GM19452 (cell line): ENCODE measurements around the gene METTL1.
"Not testable (repeated sequence)": the region's sequence is repeated elsewhere in the genome, so short reads cannot be mapped to it uniquely, and the experiment has no call there.

Experiments
- ATAC-seq: cut with Tn5 transposase; IDR thresholded peaks from one replicate; pipeline ENCODE4 v1.9.1; 2021; ENCODE audit not compliant: unreplicated experiment

Gene METTL1

DNA sequence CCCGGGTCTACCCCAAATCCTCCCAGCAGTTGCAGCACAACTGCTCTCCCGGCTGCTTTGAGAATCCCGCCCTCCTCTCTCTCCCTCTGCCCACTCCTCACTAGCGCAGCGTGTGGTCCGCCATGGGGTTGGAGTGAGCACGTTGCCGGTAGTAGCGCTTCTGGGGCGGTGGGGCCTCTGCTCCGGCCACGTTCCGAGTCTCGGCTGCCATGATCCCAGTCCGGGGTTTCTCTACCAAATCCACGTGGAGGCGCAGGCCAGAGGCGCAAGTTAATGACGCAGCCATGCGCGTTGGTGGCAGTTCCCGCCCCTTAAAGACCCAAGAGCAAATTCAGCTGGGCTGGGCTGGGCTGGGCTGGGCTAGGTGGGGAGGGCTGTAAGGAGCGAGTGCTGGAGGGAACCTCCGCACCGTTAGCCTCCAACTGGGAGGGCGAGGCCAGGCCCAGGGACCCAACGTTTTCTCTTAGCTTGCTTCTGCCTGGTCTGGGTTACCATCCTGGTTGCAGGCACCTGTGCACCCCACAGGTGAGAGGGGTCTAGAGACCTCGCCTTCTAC lies at the start of gene METTL1:
Gene METTL1 (minus strand): TSS at position 233 of the 556 bp plus-strand sequence. CDS start 22 bp downstream, at position 211.
- peak; percentile 82 for ATAC-seq

DNA sequence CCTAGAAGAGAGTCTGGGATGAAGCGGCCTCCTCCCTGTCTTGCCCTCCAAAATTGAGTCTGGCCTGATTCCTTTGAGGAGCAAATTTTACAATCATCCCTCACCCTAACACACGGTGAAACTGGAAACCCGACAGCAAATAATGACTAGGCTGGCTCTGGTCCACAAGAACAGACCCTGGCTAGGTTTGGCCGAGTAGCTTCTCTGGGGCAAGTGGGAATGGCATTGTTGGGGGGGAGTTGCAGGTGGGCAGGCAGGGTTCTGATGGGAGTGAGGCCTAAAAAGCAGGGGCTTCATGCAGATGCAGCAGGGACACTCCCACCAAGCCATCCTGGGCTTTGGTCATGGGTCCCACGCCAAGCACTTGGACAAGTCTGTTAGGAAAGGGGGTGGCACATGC lies 49.1 kb upstream of the METTL1 start:
- not testable (repeated sequence) for ATAC-seq

DNA sequence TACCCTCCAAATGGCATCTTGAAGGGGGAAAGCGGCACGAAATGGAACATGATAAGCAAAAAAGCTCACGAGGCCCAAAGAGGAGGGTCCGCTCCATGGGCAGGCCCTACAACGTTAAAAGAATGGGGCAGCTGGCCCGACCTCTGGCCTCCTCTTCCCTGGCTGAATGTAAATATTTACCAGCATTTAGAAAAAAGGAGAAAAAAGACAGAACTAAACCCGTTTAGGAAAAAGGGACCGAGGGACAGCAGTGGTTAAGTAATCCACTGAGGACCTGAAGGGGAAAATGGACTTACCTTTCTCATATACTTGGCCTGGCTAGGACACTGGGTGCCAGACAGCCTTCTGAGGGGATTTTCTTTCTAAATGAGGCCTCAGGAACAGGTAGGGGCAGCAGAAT lies 48.2 kb upstream of the METTL1 start:
- not testable (repeated sequence) for ATAC-seq

DNA sequence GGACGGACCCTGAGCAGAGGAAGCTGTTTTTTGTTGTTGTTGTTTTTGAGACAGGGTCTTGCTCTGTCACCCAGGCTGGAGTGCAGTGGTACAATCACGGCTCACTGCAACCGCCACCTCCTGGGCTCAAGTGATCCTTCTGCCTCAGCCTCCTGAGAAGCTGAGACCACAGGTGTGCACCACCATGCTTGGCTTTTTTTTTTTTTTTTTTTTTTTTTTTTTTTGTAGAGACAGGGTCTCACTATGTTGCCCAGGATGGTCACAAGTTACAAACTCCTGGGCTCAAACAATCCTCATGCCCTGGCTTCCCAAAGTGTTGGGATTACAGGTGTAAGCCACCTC lies 46.1 kb upstream of the METTL1 start:
- not testable (repeated sequence) for ATAC-seq

DNA sequence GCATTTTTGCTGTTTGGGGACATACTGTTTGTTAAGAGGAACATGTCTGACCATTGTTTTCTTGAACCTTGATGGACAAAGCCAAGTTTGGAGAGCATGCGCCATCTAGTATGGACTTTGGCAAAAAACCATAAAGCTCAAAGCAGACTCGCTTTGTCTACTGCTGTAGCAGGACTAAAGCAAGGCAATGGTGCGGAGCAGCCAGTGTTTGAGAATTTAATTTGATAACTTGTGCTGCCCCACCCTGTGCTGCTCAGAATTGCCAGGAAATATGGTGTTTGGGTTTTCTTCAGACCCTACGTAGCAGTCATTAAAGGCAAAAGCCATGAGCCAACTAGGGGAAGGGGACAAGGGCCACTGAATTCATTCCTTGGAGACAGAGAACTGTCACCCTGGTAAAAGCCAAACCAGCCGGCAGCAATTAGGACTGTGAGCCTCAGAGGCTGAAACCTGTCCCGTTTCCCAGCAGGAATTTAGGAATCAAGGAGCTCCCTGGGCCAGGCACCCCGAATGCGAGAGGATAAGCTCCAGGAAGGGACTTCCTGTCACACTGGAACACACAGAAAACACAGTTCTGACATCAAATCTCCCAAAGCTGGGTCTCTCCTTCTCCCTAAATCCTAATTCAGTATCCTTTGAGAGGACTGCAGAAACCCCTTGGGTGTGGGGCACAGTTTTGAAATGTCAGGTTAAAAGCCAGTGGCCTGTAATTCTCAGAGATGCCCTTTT lies 45.5 kb upstream of the METTL1 start:
- no peak for ATAC-seq

DNA sequence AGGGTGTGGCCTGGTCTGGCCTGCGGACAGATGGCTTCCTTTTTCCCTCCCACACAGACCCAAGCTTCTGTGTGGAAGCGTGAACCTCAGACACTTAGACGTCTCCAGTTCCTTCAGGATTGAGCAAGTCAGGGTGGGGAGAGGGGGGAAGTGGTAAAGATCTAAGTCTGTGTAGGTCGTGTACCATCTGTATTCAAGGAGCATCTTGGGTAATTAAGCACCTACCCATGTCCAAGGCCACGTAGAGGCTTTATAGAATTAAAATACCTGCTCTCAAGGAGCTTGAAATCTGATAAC lies 44.9 kb upstream of the METTL1 start:
- ATAC-seq: no peak

DNA sequence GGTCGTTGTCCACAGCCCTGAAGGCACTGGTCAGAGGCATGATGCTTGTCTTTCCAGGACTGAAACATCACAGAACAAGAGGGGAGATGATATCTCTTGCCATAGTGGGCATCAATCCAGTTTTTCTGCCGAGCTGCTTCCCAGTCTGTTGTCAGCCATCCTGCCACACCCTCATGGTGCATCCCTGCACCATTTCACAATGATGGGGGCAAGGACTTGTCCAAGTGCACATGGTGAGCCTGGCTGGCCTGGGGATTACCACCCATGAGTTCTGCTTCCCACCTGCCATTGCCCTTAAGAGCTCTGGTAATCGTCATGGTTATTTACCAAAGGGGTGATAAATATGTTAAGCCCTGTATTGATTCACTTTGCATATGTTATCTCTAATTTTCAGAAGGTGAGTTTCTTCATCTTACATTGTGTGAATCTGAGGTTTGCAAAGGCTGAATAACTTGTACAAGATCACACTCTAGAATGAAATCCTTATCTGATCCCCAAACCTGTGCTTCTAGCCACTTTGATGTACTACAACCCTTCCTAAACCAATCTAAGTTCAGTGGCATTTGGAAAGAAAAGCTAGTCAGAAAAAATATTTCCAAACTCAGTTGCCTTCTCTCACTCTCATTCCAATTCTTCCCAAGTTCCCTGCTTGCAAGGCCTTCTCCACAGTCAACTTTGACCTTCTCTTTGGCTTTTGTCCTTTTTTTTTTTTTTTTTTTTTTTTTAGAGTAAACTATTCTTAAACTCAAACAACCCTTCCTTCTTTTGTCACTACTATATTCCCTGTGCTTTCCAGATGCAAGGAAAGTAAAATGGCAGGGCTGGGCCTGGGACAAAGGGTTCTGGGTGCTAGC lies 44.3 kb upstream of the METTL1 start:
- ATAC-seq: no peak

DNA sequence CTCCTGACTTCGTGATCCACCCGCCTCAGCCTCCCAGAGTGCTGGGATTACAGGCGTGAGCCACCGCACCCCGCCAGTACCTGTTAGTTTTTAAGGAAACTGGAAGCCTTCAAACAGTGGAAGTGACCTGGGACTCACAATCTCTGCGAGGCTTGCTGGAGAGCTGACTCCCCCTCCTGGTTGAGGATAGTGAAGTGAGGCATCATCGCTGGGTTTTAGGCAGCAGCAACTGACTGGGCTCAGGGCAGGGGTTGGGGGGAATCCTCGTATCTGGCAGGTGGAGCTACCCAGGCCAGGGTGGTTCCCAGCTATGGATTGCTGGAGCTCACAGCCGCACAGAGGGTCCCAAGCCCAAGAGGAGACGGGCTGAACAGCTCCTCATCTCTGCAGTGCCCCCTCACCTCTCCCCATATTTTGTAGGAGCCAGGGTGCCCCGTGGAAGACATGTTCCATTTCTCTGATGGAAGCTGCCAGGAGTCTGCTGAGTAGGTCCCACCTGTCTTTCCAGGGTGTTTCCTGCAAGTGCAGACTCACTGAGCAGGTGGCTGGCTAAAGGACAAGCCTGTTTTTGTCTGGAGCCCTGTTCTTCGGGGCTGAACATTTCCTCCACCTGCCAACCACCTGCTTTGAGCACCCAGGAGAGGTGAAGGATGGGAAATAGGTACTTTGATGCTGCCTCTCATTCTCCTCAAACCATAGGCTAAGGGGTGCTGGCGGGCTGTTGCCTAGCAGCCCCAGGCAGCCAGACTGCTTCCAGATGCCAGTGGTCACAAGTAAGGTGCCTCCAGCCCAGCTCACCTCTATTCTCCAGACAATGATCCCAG lies 43.5 kb upstream of the METTL1 start:
- ATAC-seq: no peak

DNA sequence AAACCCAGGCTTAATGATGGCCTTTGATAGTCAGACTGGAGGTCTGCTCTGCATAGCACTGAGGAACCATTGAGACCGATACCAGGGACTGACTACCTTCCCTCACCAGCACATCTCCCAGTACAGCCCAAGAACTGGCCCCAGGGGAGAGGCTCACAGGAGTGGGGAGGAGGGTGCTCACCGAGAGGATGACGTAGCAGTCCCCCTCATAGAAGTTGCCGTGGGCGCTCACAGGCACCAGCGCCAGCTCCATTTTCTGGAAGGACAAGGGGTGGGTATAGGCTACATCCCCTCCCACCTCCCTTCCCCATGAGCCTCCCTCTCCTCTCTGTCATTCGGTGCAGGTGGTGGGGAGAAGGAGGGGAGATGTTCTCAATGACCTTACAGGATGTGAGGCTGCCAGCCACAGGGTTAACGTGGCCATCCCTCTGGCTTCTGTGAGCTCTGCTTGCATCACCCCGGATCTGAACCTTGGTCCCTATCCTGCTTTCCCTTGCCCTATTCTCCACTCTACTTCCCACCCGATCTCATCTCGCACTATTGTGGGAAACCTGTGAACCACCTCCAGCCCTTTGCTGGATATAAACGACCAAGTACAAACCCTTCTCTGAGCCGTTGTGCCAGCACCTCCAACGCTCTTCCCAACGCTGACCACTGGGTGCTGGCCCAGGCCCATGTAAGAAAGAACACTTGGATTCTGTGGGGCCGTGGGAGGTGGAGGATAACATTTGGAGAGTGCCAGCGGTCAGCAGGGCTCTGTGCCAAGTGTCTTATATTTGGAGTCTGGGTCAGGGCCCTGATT lies 42.3 kb upstream of the METTL1 start:
- no peak for ATAC-seq

DNA sequence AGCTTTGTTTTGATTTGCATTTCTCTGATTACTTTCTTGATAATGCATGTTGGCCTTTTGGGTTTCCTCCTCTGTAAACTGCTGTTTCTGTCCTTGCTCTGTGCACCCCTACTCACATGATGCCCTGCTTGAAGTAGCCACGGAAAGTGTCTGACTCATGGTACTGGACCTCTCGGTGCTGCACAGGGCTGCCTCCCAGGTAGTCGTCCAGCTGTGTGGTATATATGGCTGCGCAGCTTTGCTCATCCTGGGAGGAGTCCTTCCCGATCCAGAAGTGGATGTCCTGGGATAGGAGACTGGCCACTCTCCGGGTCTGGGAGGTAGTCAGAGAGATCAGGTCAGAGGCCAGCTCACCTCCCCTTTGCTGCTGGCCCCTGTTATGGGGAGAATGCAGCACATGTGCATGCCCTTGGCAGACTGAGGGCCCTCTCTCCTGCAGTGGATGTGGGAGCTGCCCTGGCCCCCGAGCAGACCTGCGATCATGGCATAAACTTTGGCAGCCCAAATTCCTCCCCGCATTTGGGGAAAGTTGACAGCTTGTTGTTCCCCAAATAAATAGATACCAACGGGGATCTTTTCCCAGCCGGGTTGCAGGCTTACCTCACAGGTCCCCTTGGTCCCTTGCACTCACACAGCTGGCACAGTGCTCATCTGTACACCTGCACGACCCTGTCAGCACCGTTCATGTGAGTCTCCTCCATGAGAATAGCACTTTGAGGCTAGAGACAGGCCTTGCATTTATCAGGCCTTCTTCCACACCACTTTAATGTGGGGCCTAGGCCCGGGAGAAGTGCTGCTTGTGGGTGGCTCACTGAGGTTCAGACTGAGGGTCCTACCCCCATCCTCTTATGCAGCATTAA lies 41.4 kb upstream of the METTL1 start:
- ATAC-seq: no peak

DNA sequence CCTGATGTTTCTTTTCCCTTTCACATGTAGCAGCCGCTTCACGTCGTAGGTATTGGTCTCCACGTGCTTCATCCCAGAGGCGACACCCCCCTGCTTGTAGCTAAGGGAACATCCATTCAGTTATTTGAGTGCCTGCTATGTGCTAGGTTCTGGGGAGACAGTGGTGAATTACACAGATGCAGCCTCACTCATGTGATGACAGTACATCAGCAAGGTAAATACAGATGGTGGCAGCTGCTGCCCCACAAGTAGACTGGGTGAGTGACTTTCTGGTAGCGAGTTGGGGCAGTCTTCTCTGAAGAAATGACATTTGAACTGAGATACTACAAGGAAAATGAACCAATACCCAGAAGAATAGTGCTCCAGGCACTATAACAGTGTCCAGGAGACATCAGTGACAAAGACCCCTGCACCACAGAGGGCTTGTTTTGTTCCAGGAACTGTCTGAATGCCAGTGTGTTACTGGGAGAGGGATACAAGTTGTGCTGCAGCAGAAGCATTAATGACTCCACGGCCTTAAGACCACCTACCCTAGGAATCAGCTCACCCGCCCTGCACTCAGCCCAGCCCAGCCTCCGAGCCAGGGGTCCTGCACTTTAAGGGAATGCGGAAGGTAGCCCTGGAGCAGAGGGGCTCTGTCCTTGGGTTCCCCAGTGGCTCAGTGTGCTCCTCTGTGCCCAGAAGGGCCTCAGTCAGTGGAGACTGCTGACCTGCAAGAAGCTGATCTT lies 39.3 kb upstream of the METTL1 start:
- no peak for ATAC-seq

DNA sequence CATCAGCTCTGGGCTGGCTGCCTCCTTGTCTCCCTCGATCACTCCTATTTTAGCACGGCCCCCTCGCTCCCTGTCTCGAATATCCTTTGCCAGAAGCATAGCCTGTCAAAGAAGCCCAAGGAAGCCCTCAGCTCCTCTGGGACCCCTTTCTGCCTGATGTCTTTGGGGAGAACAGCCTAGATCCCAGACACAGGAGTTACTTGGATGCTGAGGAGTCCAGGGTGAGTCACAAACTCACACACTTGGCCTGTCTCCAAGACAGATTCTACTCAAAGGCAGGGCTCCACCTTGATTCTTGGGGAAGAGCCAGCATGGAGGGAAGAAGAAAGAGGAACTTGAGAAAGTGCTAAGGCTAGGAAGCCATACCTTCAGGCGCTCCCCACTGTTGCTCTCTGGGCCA lies 38.5 kb upstream of the METTL1 start:
- no peak for ATAC-seq

DNA sequence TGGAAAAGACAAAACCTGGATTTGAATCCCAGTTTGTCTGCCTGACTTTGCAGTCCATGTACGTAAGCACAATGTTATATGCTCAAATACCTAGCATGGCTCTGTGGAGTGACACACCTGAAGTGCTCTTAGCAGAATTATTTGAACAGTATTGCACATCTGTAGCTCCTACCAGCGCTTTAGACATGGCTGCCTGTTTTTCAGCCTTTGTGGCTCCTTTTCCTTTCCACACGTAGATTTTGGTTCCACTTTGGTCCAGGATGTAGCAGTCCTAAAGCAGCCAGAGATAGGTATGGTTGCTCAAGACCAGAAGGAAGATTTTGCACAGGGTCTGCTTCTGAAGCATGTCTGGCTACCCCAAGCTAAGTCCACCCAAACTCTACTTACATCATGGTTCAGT lies 37.5 kb upstream of the METTL1 start:
- no peak for ATAC-seq

DNA sequence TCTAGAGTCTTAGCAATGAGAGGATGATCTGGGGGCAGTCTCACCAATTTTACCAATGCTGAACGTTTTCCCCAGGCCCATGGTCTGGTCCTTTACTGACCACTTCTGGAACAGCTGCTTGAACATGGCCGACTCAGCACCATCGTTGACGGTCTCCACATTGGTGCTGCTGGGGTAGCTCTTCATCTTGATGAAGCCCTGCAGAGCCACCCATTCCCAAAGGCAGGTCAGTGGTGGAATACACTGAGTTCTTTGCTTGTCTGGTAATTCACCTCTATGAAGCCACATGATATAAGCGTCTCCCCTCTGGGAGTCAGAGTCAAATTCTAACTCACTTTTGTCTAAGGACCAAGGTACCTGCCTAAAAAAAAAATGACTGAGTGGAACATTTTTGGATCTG lies 36.4 kb upstream of the METTL1 start:
- ATAC-seq: no peak

DNA sequence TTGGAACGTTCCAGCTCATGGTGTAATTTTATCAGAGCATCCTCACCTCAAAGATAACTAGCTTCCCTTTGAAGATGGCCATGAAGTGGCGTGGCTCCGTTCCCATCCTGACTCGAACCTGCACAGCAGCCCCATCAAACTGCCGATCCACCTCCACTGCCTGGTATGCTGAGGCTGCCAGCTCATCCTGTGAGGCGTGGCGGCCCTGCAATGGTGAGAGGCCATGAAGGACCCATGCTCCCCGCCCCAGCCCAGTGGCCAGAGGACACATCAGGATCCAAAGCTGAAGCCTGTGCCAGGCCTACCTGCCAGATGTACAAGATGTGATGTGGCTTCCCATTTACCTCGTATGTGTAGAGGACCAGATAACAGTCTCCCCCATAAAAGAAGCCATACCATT lies 35.4 kb upstream of the METTL1 start:
- no peak for ATAC-seq

DNA sequence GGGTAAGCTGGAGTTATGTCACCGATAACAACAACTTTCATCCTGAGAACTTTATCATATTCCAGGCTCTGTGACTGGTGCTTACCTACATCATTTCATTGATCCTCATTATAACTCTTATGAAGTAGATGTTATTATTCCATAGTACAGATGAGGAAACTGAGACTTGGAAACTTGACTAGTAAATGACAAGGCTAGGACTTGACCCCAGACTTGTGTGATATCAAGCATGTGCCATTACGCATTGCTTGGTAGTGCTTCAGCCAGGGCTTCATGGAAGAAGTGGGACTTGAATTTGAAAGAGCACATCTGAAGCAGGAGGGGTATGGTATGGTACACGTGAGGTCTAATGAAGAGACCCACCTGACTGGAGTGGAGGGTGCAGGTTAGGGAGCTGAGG lies 34.8 kb upstream of the METTL1 start:
- ATAC-seq: no peak

DNA sequence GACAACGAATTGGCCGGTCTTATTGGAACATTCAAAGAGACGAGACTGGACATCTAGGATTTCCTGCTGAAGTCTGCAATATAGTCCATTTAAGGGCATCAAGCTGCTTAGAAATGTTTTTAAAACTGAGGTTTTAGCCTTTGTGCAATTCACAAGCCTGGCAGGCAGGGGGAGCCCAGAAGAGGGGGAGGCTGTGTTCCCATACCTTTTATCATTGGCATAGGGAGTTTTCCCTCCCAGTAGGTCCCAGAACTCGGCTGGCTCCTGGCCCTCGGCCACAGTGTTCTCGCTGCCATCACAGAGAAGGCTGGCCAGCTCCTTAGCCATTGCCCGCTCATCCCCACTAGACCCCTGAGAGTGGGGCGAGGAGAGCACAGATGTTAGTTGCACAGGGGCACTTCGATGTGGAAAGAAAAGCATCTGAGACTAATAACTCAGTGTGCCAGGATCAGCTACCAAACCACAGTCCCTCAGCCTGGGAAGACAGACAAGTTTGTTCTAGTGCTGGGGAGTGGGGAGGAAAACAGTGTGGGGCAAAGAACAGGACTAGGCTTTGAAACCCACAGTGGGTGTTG lies 31.5 kb upstream of the METTL1 start:
- ATAC-seq: no peak

DNA sequence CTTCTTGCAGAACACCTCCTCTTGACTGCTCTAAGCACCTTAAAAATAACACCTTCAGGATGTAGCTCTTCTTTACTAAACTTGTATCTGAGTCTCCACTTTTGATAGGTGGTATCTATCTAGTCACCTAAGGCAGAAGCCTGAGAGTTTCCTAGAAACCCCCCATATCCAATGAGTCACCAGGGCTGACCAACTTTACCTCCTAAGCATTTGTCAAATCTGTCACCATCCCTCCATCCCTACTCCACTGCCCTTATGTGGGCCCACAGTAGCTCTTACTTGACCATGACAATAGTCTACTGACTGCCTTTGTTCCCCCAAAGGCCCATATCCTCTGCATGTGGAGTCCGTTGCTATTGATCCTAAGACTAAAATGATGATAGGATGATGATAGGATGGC lies 30.7 kb upstream of the METTL1 start:
- no peak for ATAC-seq

DNA sequence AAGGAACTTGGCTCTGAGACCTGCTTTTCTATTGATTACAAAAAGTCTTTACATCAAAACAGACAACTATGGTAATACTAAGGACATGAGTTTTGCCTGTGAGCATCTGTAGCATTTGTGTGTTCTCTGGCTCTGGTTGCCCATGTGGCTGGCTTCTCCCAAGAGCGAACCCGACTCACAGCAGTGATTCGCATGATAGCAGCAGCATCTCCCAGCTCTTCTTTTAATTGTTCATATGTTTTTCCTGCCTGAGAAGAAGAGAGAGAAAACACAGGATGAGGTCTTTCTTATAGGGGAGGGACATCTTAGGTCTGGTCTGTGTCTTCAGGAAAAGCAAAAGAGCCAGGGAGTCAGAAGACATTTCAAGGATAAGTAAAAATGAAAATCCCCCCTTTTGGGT lies 29.1 kb upstream of the METTL1 start:
- ATAC-seq: no peak
